HG02885 (cell line): ENCODE results near the gene CFAP99.

ENCODE experiments used
- ATAC-seq: cut with Tn5 transposase; IDR thresholded peaks from one replicate; pipeline ENCODE4 v1.9.1; 2021; ENCODE audit warnings: mild to moderate bottlenecking; ENCODE audit not compliant: unreplicated experiment, poor library complexity

CFAP99 gene

GRCh38 chr4:2390146-2390545, 28.6 kb upstream of the CFAP99 start:
- ATAC-seq = no peak

GRCh38 chr4:2390784-2391421, 27.9 kb upstream of the CFAP99 start:
- ATAC-seq = no peak

- ATAC-seq = no peak
Measured at GRCh38 chr4:2393353-2394270, 25.1 kb upstream of the CFAP99 start.

GRCh38 chr4:2394528-2394927, 24.2 kb upstream of the CFAP99 start:
- no peak for ATAC-seq

GRCh38 chr4:2395038-2395437, 23.7 kb upstream of the CFAP99 start:
- no peak for ATAC-seq

- ATAC-seq = no peak
Measured at GRCh38 chr4:2395584-2395983, 23.2 kb upstream of the CFAP99 start.

GRCh38 chr4:2396781-2397368, 21.9 kb upstream of the CFAP99 start:
- no peak for ATAC-seq

- ATAC-seq = no peak
Measured at GRCh38 chr4:2397596-2398379, 21.0 kb upstream of the CFAP99 start.

- no peak for ATAC-seq
Measured at GRCh38 chr4:2399216-2399615, 19.5 kb upstream of the CFAP99 start.

- no peak for ATAC-seq
Measured at GRCh38 chr4:2399631-2400190, 19.0 kb upstream of the CFAP99 start.

GRCh38 chr4:2400841-2401609, 17.7 kb upstream of the CFAP99 start:
- no peak for ATAC-seq

- ATAC-seq = no peak
Measured at GRCh38 chr4:2401610-2401983, 17.2 kb upstream of the CFAP99 start.

- no peak for ATAC-seq
Measured at GRCh38 chr4:2402048-2402842, 16.5 kb upstream of the CFAP99 start.

GRCh38 chr4:2402941-2403340, 15.8 kb upstream of the CFAP99 start:
- no peak for ATAC-seq

- no peak for ATAC-seq
Measured at GRCh38 chr4:2406406-2406805, 12.3 kb upstream of the CFAP99 start.

GRCh38 chr4:2406920-2407319, 11.8 kb upstream of the CFAP99 start:
- ATAC-seq = no peak

GRCh38 chr4:2407991-2408342, 10.8 kb upstream of the CFAP99 start:
- no peak for ATAC-seq

- ATAC-seq = no peak
Measured at GRCh38 chr4:2408401-2408958, 10.3 kb upstream of the CFAP99 start.

- no peak for ATAC-seq
Measured at GRCh38 chr4:2408976-2409375, 9.8 kb upstream of the CFAP99 start.
